HL-60/S4 treated with retinoic acid at 250 ng/mL for 4 days and 3 days (cell line): ENCODE results near the gene NCMAP.
"Not testable (repeated sequence)": the region's sequence is repeated elsewhere in the genome, so short reads cannot be mapped to it uniquely, and the experiment has no call there.

Experiments
- in situ Hi-C: fragments of 300-500 bp; cut with MboI; formaldehyde crosslinking; loops from 2 replicates; pipeline ENCODE4 v1.7.0; 2022; ENCODE audit warnings: low sequenced_read_pairs

Gene NCMAP

GRCh38 chr1:24555591-24556413, at the start of gene NCMAP:
Gene NCMAP, plus strand, starts transcription at chr1:24556087. Its CDS starts 39,344 bp downstream, at chr1:24595431.
- in situ Hi-C loops, result no loop called here

GRCh38 chr1:24506691-24507381, 49.1 kb upstream of the NCMAP start:
- in situ Hi-C loops, result no loop called here

- in situ Hi-C loops, result no loop called here
Observed at GRCh38 chr1:24507405-24507804, 48.5 kb upstream of the NCMAP start.

GRCh38 chr1:24508911-24509310, 47.0 kb upstream of the NCMAP start:
- in situ Hi-C loops, result no loop called here

- in situ Hi-C loops, result no loop called here
Observed at GRCh38 chr1:24513706-24514105, 42.2 kb upstream of the NCMAP start.

- in situ Hi-C loops, result no loop called here
Observed at GRCh38 chr1:24514946-24515345, 40.9 kb upstream of the NCMAP start.

GRCh38 chr1:24515671-24516209, 40.1 kb upstream of the NCMAP start:
- in situ Hi-C loops, result not testable (repeated sequence)

- in situ Hi-C loops, result no loop called here
Observed at GRCh38 chr1:24516506-24516905, 39.4 kb upstream of the NCMAP start.

GRCh38 chr1:24517898-24518297, 38.0 kb upstream of the NCMAP start:
- in situ Hi-C loops, result no loop called here

GRCh38 chr1:24520282-24520681, 35.6 kb upstream of the NCMAP start:
- in situ Hi-C loops, result not testable (repeated sequence)

- in situ Hi-C loops, result no loop called here
Observed at GRCh38 chr1:24525606-24526005, 30.3 kb upstream of the NCMAP start.

GRCh38 chr1:24526045-24526444, 29.8 kb upstream of the NCMAP start:
- in situ Hi-C loops, result no loop called here

- in situ Hi-C loops, result no loop called here
Observed at GRCh38 chr1:24526940-24527542, 28.8 kb upstream of the NCMAP start.

GRCh38 chr1:24528744-24529143, 27.1 kb upstream of the NCMAP start:
- in situ Hi-C loops, result no loop called here

- in situ Hi-C loops, result not testable (repeated sequence)
Observed at GRCh38 chr1:24529292-24529691, 26.6 kb upstream of the NCMAP start.

- in situ Hi-C loops, result no loop called here
Observed at GRCh38 chr1:24535021-24535424, 20.9 kb upstream of the NCMAP start.

- in situ Hi-C loops, result no loop called here
Observed at GRCh38 chr1:24535778-24536177, 20.1 kb upstream of the NCMAP start.

GRCh38 chr1:24536391-24536840, 19.5 kb upstream of the NCMAP start:
- in situ Hi-C loops, result no loop called here

- in situ Hi-C loops, result no loop called here
Observed at GRCh38 chr1:24540051-24540905, 15.6 kb upstream of the NCMAP start.

- in situ Hi-C loops, result no loop called here
Observed at GRCh38 chr1:24540906-24541710, 14.8 kb upstream of the NCMAP start.
